SK-N-MC (cell line): ENCODE measurements around the gene WFDC5.

Experiments used
- EZH2 ChIP-seq: fragments of 200-600 bp; sonication (generic); IDR thresholded peaks from one replicate; pipeline ENCODE4 v1.6.1; 2017; ENCODE audit warnings: antibody characterized with exemption
- POLR2AphosphoS5 ChIP-seq: IDR thresholded peaks from 2 replicates; pipeline ENCODE4 v1.6.1; 2012; ENCODE audit warnings: mild to moderate bottlenecking, low read depth, low read length, borderline replicate concordance

- TF ChIP-seq POLR2AphosphoS5 (no peak), EZH2 (no peak)
These were observed 13.1 kb upstream of the WFDC5 start for GRCh38 chr20:45128099-45128498.
